ENCODE results near the gene WIPF1.

Gene WIPF1

GRCh38 chr2:174621323-174621722 lies 23.7 kb upstream of the WIPF1 start:
- no peak for DNase-seq

- no peak for DNase-seq
These were observed 20.6 kb upstream of the WIPF1 start for GRCh38 chr2:174618179-174618578.

GRCh38 chr2:174617718-174618117 lies 20.1 kb upstream of the WIPF1 start:
- no peak for DNase-seq

- DNase-seq = no peak
These were observed 19.5 kb upstream of the WIPF1 start for GRCh38 chr2:174617120-174617519.

GRCh38 chr2:174615871-174616436 lies 18.4 kb upstream of the WIPF1 start:
- DNase-seq = no peak

GRCh38 chr2:174614261-174614660 lies 16.7 kb upstream of the WIPF1 start:
- no peak for DNase-seq

GRCh38 chr2:174613531-174613930 lies 15.9 kb upstream of the WIPF1 start:
- DNase-seq = no peak

GRCh38 chr2:174612970-174613369 lies 15.4 kb upstream of the WIPF1 start:
- DNase-seq = no peak

GRCh38 chr2:174611854-174612253 lies 14.2 kb upstream of the WIPF1 start:
- DNase-seq = no peak

GRCh38 chr2:174611006-174611405 lies 13.4 kb upstream of the WIPF1 start:
- DNase-seq = no peak

GRCh38 chr2:174610243-174610995 lies 12.8 kb upstream of the WIPF1 start:
- no peak for DNase-seq

GRCh38 chr2:174609261-174609660 lies 11.7 kb upstream of the WIPF1 start:
- DNase-seq = no peak

GRCh38 chr2:174608866-174609214 lies 11.2 kb upstream of the WIPF1 start:
- DNase-seq = no peak

GRCh38 chr2:174607989-174608865 lies 10.6 kb upstream of the WIPF1 start:
- no peak for DNase-seq

- no peak for DNase-seq
These were observed 10.0 kb upstream of the WIPF1 start for GRCh38 chr2:174607584-174607983.

GRCh38 chr2:174606336-174606735 lies 8.7 kb upstream of the WIPF1 start:
- no peak for DNase-seq

- no peak for DNase-seq
These were observed 8.1 kb upstream of the WIPF1 start for GRCh38 chr2:174605687-174606086.

- DNase-seq = no peak
These were observed 5.7 kb upstream of the WIPF1 start for GRCh38 chr2:174603280-174603679.

- no peak for DNase-seq
These were observed 5.1 kb upstream of the WIPF1 start for GRCh38 chr2:174602745-174603144.

GRCh38 chr2:174600349-174600748 lies 2.7 kb upstream of the WIPF1 start:
- DNase-seq = no peak

- DNase-seq = no peak
These were observed 1.8 kb upstream of the WIPF1 start for GRCh38 chr2:174599310-174599921.

GRCh38 chr2:174597009-174597344 lies 627 bp downstream of the WIPF1 start:
- no peak for DNase-seq

GRCh38 chr2:174595891-174596397 lies 1.7 kb downstream of the WIPF1 start:
- no peak for DNase-seq

All from SHP77 treated with DMSO at 0.1 percent for 48 hours (cell line).